K562 (cell line): ENCODE measurements around the gene DHRS3. TPM values are rescaled to one million over a fixed set of nuclear protein-coding genes. Genes with fewer than 3 reads are reported as not detected.

ENCODE experiments used
- ELF4 ChIP-seq: fragments of 450-650 bp; formaldehyde crosslinking; IDR thresholded peaks from 2 replicates; pipeline ENCODE4 v1.4.0; 2022; ENCODE audit warnings: missing genetic modification characterization
- ESRRB ChIP-seq: fragments of 250-450 bp; sonication (Bioruptor Pico); IDR thresholded peaks from 2 replicates; pipeline ENCODE4 v1.5.0; 2020; ENCODE audit warnings: mild to moderate bottlenecking, moderate library complexity, borderline replicate concordance
- GATAD2B ChIP-seq: fragments of 450-650 bp; IDR thresholded peaks from 2 replicates; pipeline ENCODE4 v1.6.1; 2017; ENCODE audit warnings: mild to moderate bottlenecking, borderline replicate concordance
- ILK ChIP-seq: fragments of 450-650 bp; IDR thresholded peaks from 2 replicates; pipeline ENCODE4 v1.6.1; 2016; ENCODE audit warnings: missing genetic modification characterization, low read depth, mild to moderate bottlenecking, missing compliant biosample characterization, moderate library complexity, borderline replicate concordance
- MYNN ChIP-seq, 2 experiments: sonication (generic); formaldehyde crosslinking in 1 of 2; IDR thresholded peaks; 2 replicates each; pipeline versions ENCODE4 v1.5.0 to v1.6.1; 2016 to 2020; ENCODE audit warnings: antibody characterized with exemption in 1 of 2, missing genetic modification reagents in 1 of 2
- NFXL1 ChIP-seq: fragments of 450-650 bp; formaldehyde crosslinking; IDR thresholded peaks from 2 replicates; pipeline ENCODE4 v1.4.0; 2021; ENCODE audit warnings: mild to moderate bottlenecking
- SREBF1 ChIP-seq: fragments of 150-350 bp; IDR thresholded peaks from 2 replicates; pipeline ENCODE4 v1.6.1; 2014; ENCODE audit warnings: antibody characterized with exemption, low read depth, low read length, borderline replicate concordance
- TGIF2 ChIP-seq: sonication (generic); formaldehyde crosslinking; IDR thresholded peaks from 2 replicates; pipeline ENCODE4 v1.8.1; 2022; ENCODE audit warnings: mild to moderate bottlenecking, missing genetic modification reagents, moderate library complexity
- ZNF274 ChIP-seq: IDR thresholded peaks from 2 replicates; pipeline ENCODE4 v1.6.1; 2011; ENCODE audit warnings: low read depth, mild to moderate bottlenecking, low read length, moderate library complexity, borderline replicate concordance
- ZNF324 ChIP-seq: fragments of 250-450 bp; sonication (Bioruptor Pico); IDR thresholded peaks from 2 replicates; pipeline ENCODE4 v1.4.0; 2020; ENCODE audit warnings: mild to moderate bottlenecking
- ZNF77 ChIP-seq: fragments of 250-450 bp; sonication (Bioruptor Pico); IDR thresholded peaks from 2 replicates; pipeline ENCODE4 v1.5.0; 2020
- polyA plus RNA-seq, 8 experiments: library from polyadenylated mRNA; depleted of rRNA in 4 of 8; stranded (reverse) in 5 of 8; unstranded in 3 of 8; fragments of >200 nt; fragmentation: Nextera tagmentation in 2 of 8; fragmentation: Illumina TruSeq in 1 of 8; extraction: Ambion mirVana in 2 of 8; extraction: Trizol in 1 of 8; gene quantifications; 2 replicates each; pipeline versions ENCODE4 v1.2.1 to v1.2.3, GENCODE V29; 2011 to 2014; ENCODE audit warnings: inconsistent platforms in 1 of 8, missing spikeins in 1 of 8
- total RNA-seq, 7 experiments: library from RNA; depleted of rRNA in 6 of 7; stranded (reverse); fragments of >200 nt in 6 of 7; fragmentation: Illumina TruSeq in 2 of 7; extraction: Trizol in 2 of 7; gene quantifications; 2 replicates each; pipeline versions ENCODE4 v1.2.1 to v1.2.3, GENCODE V29; 2011 to 2021; ENCODE audit warnings: low replicate concordance in 1 of 7
- TF ChIP-seq, protein P1 (sequence below): fragments of 450-650 bp; IDR thresholded peaks from 2 replicates; pipeline ENCODE4 v1.6.1; 2016; ENCODE audit warnings: mild to moderate bottlenecking, moderate library complexity
- TF ChIP-seq, protein P2 (sequence below): fragments of 450-650 bp; formaldehyde crosslinking; IDR thresholded peaks from 2 replicates; pipeline ENCODE4 v1.4.0; 2020; ENCODE audit warnings: mild to moderate bottlenecking, moderate library complexity
- TF ChIP-seq, protein P3 (sequence below): sonication (generic); formaldehyde crosslinking; IDR thresholded peaks from 2 replicates; pipeline ENCODE4 v1.8.1; 2022; ENCODE audit warnings: missing genetic modification reagents

The DHRS3 gene
- total and polyA plus RNA-seq, 9 of the 15 experiments (the other 6 are each of a cell fraction or from before 2014, with no cell fraction given): 21.0 to 116 (median 58.7) TPM

DNA sequence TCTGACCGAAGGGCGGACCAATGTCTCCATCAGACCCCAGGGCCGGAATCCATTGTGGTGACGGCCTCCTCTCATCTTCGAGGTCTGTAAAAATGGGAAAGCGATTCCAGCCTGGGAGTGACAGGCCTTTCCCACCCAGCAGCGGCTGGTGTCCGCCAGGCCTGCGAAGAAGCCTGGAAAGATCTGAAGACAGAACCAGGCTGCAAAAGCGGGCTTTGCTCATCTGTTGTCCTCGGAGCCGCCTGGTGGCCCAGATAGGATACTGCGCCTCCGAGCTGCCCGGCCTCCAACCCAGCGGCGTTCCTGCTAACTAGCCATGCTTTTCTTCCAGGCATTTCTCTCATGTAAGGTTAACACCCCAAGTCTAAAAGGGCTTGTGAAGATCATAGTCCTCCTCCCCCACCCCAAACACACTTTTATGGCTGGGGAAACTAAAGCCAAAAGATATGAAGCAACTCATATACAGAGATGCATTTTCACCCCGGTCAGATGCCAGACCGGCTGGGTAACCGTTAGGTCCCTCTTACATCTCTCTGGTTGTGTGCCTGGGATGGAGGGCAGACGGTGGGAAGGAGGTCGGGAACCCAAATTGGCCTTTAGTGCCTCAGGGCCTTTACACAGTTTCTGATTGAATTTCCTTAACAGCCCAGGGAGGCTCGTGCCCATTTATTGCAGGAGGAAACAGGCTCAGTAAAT is 1.9 kb upstream of the DHRS3 start (continued):
- TF ChIP-seq ZNF274: no peak
- no peak for TF ChIP-seq ILK
- TF ChIP-seq GATAD2B: no peak
- 0 out of 2 replicates have a peak, but pooled peaks have one; percentile 3 for TF ChIP-seq ELF4 (CRISPR knock-in tag)
- TF ChIP-seq TGIF2 (CRISPR knock-in tag): no peak
- TF ChIP-seq ZNF77 (CRISPR knock-in tag): no peak
- TF ChIP-seq ESRRB (CRISPR knock-in tag): no peak
- TF ChIP-seq ZNF324: no peak
- TF ChIP-seq, protein P1, sequence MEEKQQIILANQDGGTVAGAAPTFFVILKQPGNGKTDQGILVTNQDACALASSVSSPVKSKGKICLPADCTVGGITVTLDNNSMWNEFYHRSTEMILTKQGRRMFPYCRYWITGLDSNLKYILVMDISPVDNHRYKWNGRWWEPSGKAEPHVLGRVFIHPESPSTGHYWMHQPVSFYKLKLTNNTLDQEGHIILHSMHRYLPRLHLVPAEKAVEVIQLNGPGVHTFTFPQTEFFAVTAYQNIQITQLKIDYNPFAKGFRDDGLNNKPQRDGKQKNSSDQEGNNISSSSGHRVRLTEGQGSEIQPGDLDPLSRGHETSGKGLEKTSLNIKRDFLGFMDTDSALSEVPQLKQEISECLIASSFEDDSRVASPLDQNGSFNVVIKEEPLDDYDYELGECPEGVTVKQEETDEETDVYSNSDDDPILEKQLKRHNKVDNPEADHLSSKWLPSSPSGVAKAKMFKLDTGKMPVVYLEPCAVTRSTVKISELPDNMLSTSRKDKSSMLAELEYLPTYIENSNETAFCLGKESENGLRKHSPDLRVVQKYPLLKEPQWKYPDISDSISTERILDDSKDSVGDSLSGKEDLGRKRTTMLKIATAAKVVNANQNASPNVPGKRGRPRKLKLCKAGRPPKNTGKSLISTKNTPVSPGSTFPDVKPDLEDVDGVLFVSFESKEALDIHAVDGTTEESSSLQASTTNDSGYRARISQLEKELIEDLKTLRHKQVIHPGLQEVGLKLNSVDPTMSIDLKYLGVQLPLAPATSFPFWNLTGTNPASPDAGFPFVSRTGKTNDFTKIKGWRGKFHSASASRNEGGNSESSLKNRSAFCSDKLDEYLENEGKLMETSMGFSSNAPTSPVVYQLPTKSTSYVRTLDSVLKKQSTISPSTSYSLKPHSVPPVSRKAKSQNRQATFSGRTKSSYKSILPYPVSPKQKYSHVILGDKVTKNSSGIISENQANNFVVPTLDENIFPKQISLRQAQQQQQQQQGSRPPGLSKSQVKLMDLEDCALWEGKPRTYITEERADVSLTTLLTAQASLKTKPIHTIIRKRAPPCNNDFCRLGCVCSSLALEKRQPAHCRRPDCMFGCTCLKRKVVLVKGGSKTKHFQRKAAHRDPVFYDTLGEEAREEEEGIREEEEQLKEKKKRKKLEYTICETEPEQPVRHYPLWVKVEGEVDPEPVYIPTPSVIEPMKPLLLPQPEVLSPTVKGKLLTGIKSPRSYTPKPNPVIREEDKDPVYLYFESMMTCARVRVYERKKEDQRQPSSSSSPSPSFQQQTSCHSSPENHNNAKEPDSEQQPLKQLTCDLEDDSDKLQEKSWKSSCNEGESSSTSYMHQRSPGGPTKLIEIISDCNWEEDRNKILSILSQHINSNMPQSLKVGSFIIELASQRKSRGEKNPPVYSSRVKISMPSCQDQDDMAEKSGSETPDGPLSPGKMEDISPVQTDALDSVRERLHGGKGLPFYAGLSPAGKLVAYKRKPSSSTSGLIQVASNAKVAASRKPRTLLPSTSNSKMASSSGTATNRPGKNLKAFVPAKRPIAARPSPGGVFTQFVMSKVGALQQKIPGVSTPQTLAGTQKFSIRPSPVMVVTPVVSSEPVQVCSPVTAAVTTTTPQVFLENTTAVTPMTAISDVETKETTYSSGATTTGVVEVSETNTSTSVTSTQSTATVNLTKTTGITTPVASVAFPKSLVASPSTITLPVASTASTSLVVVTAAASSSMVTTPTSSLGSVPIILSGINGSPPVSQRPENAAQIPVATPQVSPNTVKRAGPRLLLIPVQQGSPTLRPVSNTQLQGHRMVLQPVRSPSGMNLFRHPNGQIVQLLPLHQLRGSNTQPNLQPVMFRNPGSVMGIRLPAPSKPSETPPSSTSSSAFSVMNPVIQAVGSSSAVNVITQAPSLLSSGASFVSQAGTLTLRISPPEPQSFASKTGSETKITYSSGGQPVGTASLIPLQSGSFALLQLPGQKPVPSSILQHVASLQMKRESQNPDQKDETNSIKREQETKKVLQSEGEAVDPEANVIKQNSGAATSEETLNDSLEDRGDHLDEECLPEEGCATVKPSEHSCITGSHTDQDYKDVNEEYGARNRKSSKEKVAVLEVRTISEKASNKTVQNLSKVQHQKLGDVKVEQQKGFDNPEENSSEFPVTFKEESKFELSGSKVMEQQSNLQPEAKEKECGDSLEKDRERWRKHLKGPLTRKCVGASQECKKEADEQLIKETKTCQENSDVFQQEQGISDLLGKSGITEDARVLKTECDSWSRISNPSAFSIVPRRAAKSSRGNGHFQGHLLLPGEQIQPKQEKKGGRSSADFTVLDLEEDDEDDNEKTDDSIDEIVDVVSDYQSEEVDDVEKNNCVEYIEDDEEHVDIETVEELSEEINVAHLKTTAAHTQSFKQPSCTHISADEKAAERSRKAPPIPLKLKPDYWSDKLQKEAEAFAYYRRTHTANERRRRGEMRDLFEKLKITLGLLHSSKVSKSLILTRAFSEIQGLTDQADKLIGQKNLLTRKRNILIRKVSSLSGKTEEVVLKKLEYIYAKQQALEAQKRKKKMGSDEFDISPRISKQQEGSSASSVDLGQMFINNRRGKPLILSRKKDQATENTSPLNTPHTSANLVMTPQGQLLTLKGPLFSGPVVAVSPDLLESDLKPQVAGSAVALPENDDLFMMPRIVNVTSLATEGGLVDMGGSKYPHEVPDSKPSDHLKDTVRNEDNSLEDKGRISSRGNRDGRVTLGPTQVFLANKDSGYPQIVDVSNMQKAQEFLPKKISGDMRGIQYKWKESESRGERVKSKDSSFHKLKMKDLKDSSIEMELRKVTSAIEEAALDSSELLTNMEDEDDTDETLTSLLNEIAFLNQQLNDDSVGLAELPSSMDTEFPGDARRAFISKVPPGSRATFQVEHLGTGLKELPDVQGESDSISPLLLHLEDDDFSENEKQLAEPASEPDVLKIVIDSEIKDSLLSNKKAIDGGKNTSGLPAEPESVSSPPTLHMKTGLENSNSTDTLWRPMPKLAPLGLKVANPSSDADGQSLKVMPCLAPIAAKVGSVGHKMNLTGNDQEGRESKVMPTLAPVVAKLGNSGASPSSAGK: no peak
- TF ChIP-seq NFXL1: no peak
- peak; percentile 30; the same call in 1 of the 2 replicates for TF ChIP-seq SREBF1
- TF ChIP-seq, protein P2, sequence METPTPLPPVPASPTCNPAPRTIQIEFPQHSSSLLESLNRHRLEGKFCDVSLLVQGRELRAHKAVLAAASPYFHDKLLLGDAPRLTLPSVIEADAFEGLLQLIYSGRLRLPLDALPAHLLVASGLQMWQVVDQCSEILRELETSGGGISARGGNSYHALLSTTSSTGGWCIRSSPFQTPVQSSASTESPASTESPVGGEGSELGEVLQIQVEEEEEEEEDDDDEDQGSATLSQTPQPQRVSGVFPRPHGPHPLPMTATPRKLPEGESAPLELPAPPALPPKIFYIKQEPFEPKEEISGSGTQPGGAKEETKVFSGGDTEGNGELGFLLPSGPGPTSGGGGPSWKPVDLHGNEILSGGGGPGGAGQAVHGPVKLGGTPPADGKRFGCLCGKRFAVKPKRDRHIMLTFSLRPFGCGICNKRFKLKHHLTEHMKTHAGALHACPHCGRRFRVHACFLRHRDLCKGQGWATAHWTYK (CRISPR knock-in tag): no peak
- no peak for TF ChIP-seq MYNN (IDR thresholded peaks at IDR 0.05)
- TF ChIP-seq MYNN (CRISPR knock-in tag; IDR thresholded peaks at IDR 0.05): no peak
- TF ChIP-seq, protein P3, sequence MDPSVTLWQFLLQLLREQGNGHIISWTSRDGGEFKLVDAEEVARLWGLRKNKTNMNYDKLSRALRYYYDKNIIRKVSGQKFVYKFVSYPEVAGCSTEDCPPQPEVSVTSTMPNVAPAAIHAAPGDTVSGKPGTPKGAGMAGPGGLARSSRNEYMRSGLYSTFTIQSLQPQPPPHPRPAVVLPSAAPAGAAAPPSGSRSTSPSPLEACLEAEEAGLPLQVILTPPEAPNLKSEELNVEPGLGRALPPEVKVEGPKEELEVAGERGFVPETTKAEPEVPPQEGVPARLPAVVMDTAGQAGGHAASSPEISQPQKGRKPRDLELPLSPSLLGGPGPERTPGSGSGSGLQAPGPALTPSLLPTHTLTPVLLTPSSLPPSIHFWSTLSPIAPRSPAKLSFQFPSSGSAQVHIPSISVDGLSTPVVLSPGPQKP (CRISPR knock-in tag): no peak
